HL-60 (cell line): ENCODE data around the gene DRC7.

Experiments used
- DNase-seq, 2 experiments: peaks; one replicate each; pipeline ENCODE4 v3.0.0-alpha.2; 2010 to 2020; ENCODE audit warnings: low read depth in 1 of 2, low spot score in 1 of 2
- H3K27ac ChIP-seq: fragments of 250-450 bp; sonication (Bioruptor Pico); replicated peaks from 2 replicates; pipeline ENCODE4 v1.5.1; 2020; ENCODE audit warnings: mild to moderate bottlenecking, moderate library complexity
- H3K27me3 ChIP-seq: fragments of 250-450 bp; sonication (Bioruptor Pico); 2 replicates; pipeline ENCODE4 v1.5.1; 2021; ENCODE audit warnings: mild to moderate bottlenecking, moderate library complexity; ENCODE audit not compliant: insufficient read depth, poor library complexity, severe bottlenecking
- H3K4me3 ChIP-seq: replicated peaks from 2 replicates; pipeline ENCODE4 v1.5.1; 2011; ENCODE audit warnings: mild to moderate bottlenecking, control low read depth, low read length; ENCODE audit not compliant: insufficient read depth
- GABPA ChIP-seq: IDR thresholded peaks from 2 replicates; pipeline ENCODE4 v1.6.1; 2012; ENCODE audit warnings: low read depth
- POLR2AphosphoS5 ChIP-seq: IDR thresholded peaks from 2 replicates; pipeline ENCODE4 v1.6.1; 2012; ENCODE audit warnings: low read depth
- SPI1 ChIP-seq: IDR thresholded peaks from 2 replicates; pipeline ENCODE4 v1.6.1; 2012; ENCODE audit warnings: low read depth, mild to moderate bottlenecking, borderline replicate concordance
- TF ChIP-seq, protein P1 (sequence below): IDR thresholded peaks from 2 replicates; pipeline ENCODE4 v1.6.1; 2012; ENCODE audit warnings: low read depth; ENCODE audit not compliant: insufficient replicate concordance
- TF ChIP-seq, protein P2 (sequence below): IDR thresholded peaks from one replicate; pipeline ENCODE4 v1.5.1; 2011; ENCODE audit warnings: low read length, control low read depth, inconsistent platforms; ENCODE audit not compliant: insufficient read depth

Gene DRC7

DNA sequence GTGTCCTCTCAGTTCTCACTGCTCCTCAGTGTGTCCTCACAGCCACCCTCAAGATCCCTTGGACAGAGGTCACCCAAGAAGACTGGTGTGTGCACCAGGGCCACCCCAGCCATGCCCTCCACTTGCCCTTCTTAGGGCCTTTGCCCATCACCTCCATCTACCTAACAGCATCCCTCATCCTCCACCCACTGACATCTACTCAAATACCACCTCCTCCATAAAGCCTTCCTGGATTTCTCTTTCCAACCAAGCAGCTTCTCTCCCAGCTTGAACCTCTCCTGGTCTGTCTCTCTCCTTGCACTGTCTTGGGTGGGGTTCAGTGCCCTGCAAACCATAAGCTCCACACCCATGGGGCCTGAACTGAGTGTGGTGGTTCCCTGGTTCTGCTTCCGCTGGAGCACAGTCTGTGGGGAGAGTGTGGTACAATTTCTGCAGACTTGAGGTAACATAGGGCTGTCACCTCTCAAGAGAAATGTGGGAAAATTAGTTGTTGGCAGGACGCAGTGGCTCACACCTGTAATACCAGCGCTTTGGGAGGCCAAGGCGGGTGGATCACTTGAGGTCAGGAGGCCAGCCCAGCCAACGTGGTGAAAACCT lies 55.3 kb downstream of the DRC7 start:
- no peak for DNase-seq
- TF ChIP-seq, protein P1, sequence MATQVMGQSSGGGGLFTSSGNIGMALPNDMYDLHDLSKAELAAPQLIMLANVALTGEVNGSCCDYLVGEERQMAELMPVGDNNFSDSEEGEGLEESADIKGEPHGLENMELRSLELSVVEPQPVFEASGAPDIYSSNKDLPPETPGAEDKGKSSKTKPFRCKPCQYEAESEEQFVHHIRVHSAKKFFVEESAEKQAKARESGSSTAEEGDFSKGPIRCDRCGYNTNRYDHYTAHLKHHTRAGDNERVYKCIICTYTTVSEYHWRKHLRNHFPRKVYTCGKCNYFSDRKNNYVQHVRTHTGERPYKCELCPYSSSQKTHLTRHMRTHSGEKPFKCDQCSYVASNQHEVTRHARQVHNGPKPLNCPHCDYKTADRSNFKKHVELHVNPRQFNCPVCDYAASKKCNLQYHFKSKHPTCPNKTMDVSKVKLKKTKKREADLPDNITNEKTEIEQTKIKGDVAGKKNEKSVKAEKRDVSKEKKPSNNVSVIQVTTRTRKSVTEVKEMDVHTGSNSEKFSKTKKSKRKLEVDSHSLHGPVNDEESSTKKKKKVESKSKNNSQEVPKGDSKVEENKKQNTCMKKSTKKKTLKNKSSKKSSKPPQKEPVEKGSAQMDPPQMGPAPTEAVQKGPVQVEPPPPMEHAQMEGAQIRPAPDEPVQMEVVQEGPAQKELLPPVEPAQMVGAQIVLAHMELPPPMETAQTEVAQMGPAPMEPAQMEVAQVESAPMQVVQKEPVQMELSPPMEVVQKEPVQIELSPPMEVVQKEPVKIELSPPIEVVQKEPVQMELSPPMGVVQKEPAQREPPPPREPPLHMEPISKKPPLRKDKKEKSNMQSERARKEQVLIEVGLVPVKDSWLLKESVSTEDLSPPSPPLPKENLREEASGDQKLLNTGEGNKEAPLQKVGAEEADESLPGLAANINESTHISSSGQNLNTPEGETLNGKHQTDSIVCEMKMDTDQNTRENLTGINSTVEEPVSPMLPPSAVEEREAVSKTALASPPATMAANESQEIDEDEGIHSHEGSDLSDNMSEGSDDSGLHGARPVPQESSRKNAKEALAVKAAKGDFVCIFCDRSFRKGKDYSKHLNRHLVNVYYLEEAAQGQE: no peak
- TF ChIP-seq POLR2AphosphoS5 (no peak), GABPA (no peak)
- no peak overlapping the region for H3K27ac ChIP-seq
- no peak overlapping the region for H3K4me3 ChIP-seq
- no peaks in the 10 kb centered on the region for H3K27me3 ChIP-seq

DNA sequence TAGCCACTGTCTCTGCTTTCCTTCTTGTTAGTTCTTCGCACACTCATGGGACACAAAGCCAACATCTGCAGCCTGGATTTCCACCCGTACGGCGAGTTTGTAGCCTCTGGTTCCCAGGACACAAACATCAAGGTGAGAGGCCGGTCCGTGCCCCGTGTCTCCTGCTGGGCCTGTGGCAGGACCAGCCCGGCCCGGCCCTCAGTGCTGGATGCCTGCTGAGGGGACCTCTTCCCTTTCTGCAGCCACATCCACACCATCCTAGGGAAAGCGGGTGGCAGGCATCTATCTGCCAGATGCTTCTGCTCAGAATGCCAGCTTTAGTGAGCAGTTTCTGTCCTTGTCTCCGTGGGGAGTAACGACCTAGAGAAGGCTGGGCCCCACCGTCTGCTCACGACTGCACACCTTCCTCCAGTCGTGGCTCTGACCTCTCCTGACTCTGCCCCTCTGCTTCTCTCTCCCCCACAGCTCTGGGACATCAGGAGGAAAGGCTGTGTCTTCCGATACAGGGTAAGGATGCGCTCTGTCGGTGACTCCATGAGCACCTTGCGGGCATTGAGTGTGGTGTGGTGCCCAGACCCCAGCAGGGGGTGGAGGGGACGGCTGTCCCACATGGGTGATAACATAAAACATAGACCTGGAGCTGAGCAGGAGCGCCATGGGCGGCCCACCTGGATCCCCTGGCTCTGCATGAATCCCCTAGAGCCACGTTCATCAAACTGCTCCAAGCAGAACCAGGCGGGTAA lies 56.4 kb downstream of the DRC7 start:
- Histone ChIP-seq H3K27ac (no peak overlapping the region), H3K27me3 (no peaks in the 10 kb centered on the region), H3K4me3 (no peak overlapping the region)
- TF ChIP-seq POLR2AphosphoS5 (no peak), SPI1 (no peak), GABPA (no peak)
- TF ChIP-seq, protein P1: no peak
- TF ChIP-seq, protein P2, sequence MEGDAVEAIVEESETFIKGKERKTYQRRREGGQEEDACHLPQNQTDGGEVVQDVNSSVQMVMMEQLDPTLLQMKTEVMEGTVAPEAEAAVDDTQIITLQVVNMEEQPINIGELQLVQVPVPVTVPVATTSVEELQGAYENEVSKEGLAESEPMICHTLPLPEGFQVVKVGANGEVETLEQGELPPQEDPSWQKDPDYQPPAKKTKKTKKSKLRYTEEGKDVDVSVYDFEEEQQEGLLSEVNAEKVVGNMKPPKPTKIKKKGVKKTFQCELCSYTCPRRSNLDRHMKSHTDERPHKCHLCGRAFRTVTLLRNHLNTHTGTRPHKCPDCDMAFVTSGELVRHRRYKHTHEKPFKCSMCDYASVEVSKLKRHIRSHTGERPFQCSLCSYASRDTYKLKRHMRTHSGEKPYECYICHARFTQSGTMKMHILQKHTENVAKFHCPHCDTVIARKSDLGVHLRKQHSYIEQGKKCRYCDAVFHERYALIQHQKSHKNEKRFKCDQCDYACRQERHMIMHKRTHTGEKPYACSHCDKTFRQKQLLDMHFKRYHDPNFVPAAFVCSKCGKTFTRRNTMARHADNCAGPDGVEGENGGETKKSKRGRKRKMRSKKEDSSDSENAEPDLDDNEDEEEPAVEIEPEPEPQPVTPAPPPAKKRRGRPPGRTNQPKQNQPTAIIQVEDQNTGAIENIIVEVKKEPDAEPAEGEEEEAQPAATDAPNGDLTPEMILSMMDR: no peak
- no peak for DNase-seq

DNA sequence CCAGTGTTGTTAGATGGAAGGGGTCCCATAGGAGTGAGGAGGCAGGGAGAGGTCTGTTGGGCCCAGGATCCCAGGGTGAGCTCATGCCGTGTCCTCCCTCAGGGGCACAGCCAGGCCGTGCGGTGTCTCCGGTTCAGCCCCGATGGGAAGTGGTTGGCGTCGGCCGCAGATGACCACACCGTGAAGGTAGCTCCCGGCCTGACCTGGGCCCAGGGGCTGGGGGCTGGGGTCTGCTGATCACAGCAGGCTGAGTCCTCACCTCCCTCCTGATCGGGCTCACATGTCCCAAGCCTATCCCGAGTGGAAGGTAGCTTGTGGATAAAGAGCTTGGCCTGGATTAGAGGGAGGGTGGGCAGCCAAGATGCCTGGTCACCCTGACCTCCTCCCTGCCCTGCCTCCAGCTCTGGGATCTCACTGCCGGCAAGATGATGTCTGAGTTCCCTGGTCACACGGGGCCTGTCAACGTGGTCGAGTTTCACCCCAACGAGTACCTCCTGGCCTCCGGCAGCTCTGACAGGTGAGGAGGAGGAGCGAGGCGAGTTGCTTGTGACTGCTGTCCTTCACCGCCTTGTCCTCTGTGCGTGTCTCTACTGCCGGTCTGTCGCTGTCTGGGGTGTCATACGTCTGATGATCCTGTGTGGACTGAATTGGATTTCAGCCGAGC lies 57.1 kb downstream of the DRC7 start:
- Histone ChIP-seq H3K27me3 (no peaks in the 10 kb centered on the region), H3K4me3 (no peak overlapping the region), H3K27ac (no peak overlapping the region)
- TF ChIP-seq GABPA (no peak), POLR2AphosphoS5 (no peak), SPI1 (no peak)
- TF ChIP-seq, protein P1: no peak
- TF ChIP-seq, protein P2: no peak
- no peak for DNase-seq
